Measurements from ENCODE around the gene PNLIPRP2. TPM values are rescaled to one million over a fixed set of nuclear protein-coding genes. Genes with fewer than 3 reads are reported as not detected.

Gene PNLIPRP2
- total RNA-seq, 1 experiment from 2014 or later, result 0.28 TPM

GRCh38 chr10:116692225-116692624 lies 71.5 kb downstream of the PNLIPRP2 start:
- TF ChIP-seq NR3C1 (CRISPR knock-in tag; conservative IDR thresholded peaks at IDR 0.05; ENCODE audit: low read depth) (no peak), NFYB (CRISPR knock-in tag; conservative IDR thresholded peaks at IDR 0.05; ENCODE audit: low read depth) (no peak), NR2C2 (CRISPR knock-in tag; IDR thresholded peaks at IDR 0.05) (no peak), ZNF416 (CRISPR knock-in tag; IDR thresholded peaks at IDR 0.05) (no peak), KAT7 (CRISPR knock-in tag; IDR thresholded peaks at IDR 0.05; ENCODE audit: borderline replicate concordance) (no peak), ZNF138 (CRISPR knock-in tag; conservative IDR thresholded peaks at IDR 0.05) (no peak), GRHL2 (CRISPR knock-in tag; IDR thresholded peaks at IDR 0.05; ENCODE audit: insufficient replicate concordance, severe bottlenecking) (no peak), PRDM15 (CRISPR knock-in tag; IDR thresholded peaks at IDR 0.05) (no peak), ARID4B (CRISPR knock-in tag; IDR thresholded peaks at IDR 0.05; ENCODE audit: borderline replicate concordance) (no peak), TEAD4 (CRISPR knock-in tag; IDR thresholded peaks at IDR 0.05) (no peak)
- TF ChIP-seq, protein P1, sequence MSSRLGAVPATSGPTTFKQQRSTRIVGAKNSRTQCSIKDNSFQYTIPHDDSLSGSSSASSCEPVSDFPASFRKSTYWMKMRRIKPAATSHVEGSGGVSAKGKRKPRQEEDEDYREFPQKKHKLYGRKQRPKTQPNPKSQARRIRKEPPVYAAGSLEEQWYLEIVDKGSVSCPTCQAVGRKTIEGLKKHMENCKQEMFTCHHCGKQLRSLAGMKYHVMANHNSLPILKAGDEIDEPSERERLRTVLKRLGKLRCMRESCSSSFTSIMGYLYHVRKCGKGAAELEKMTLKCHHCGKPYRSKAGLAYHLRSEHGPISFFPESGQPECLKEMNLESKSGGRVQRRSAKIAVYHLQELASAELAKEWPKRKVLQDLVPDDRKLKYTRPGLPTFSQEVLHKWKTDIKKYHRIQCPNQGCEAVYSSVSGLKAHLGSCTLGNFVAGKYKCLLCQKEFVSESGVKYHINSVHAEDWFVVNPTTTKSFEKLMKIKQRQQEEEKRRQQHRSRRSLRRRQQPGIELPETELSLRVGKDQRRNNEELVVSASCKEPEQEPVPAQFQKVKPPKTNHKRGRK (CRISPR knock-in tag; IDR thresholded peaks at IDR 0.05; ENCODE audit: borderline replicate concordance), result no peak
- TF ChIP-seq, protein P2, sequence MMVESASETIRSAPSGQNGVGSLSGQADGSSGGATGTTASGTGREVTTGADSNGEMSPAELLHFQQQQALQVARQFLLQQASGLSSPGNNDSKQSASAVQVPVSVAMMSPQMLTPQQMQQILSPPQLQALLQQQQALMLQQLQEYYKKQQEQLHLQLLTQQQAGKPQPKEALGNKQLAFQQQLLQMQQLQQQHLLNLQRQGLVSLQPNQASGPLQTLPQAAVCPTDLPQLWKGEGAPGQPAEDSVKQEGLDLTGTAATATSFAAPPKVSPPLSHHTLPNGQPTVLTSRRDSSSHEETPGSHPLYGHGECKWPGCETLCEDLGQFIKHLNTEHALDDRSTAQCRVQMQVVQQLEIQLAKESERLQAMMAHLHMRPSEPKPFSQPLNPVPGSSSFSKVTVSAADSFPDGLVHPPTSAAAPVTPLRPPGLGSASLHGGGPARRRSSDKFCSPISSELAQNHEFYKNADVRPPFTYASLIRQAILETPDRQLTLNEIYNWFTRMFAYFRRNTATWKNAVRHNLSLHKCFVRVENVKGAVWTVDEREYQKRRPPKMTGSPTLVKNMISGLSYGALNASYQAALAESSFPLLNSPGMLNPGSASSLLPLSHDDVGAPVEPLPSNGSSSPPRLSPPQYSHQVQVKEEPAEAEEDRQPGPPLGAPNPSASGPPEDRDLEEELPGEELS (CRISPR knock-in tag; IDR thresholded peaks at IDR 0.05), result no peak
- TF ChIP-seq, protein P3, sequence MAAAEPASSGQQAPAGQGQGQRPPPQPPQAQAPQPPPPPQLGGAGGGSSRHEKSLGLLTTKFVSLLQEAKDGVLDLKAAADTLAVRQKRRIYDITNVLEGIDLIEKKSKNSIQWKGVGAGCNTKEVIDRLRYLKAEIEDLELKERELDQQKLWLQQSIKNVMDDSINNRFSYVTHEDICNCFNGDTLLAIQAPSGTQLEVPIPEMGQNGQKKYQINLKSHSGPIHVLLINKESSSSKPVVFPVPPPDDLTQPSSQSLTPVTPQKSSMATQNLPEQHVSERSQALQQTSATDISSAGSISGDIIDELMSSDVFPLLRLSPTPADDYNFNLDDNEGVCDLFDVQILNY (CRISPR knock-in tag; IDR thresholded peaks at IDR 0.05), result no peak
- ATAC-seq (no peak), DNase-seq (ENCODE audit: low spot score) (no peak)
- Mint-ChIP-seq H3K27me3 (ENCODE audit: low read depth) (no peaks in the 10 kb centered on the region), H3K9me3 (peaks cover 4% of the 10 kb centered on the region; the same call in 1 of the 2 replicates), H3K4me1 (peaks cover 58% of the 10 kb centered on the region), H3K4me3 (no peak overlapping the region), H3K27ac (no peak overlapping the region), H3K36me3 (no peaks in the 10 kb centered on the region; the same call in 1 of the 2 replicates)
- POLR2A ChIA-PET, result no interaction called here
- CTCF ChIA-PET, result interaction anchor here (0.5 to 3.3 kb wide), 8 partner anchors 9 to 483 kb away, joined by 3 to 25 read pairs (median 16); no protein-coding TSS in a partner anchor
